Panc1 (cell line): ENCODE data around the gene SPATA32. TPM values are rescaled to one million over a fixed set of nuclear protein-coding genes. Genes with fewer than 3 reads are reported as not detected.

Source experiments
- ATAC-seq: fragments of 200-7000 bp; cut with Tn5 transposase; 2 replicates; pipeline ENCODE4 v1.9.1; 2020; ENCODE audit warnings: mild to moderate bottlenecking, moderate library complexity
- BruUV-seq: library from RNA; stranded (reverse); fragments of 400-500 nt; replicated peaks from 2 replicates; lab custom pipeline; 2021; lab: Mats Ljungman, UMichigan
- CTCF ChIA-PET: fragments of 300-600 bp; sonication (Branson Sonifier 250); formaldehyde crosslinking; loops from one replicate; lab custom pipeline; 2022; ENCODE audit warnings: antibody characterized with exemption; lab: Charles Lee
- POLR2A ChIA-PET: fragments of 300-600 bp; sonication (Branson Sonifier 250); formaldehyde crosslinking; loops from one replicate; lab custom pipeline; 2022; ENCODE audit warnings: antibody characterized with exemption; lab: Charles Lee
- DNase-seq: peaks from one replicate; pipeline ENCODE4 v3.0.0-alpha.2; 2010; ENCODE audit warnings: low read depth, low spot score
- H3K27ac ChIP-seq: 2 replicates; pipeline ENCODE4 v1.5.1; 2011; ENCODE audit warnings: mild to moderate bottlenecking, low read length, inconsistent platforms
- H3K27me3 ChIP-seq: fragments of 200-500 bp; sonication (Bioruptor generic); 2 replicates; pipeline ENCODE4 v1.6.0; 2014; ENCODE audit warnings: low read length, inconsistent platforms; ENCODE audit not compliant: control insufficient read depth, insufficient read depth
- H3K36me3 ChIP-seq: fragments of 200-500 bp; sonication (Bioruptor generic); 2 replicates; pipeline ENCODE4 v1.5.1; 2014; ENCODE audit warnings: inconsistent platforms, mild to moderate bottlenecking, low read length, moderate library complexity; ENCODE audit not compliant: control insufficient read depth, insufficient read depth
- H3K4me1 ChIP-seq: 2 replicates; pipeline ENCODE4 v1.5.1; 2011; ENCODE audit warnings: inconsistent platforms, mild to moderate bottlenecking, low read length, moderate library complexity; ENCODE audit not compliant: control insufficient read depth, insufficient read depth
- H3K4me3 ChIP-seq, 2 experiments: 2 replicates each; pipeline ENCODE4 v1.5.1; 2011 to 2012; ENCODE audit warnings: low read depth in 2 of 2, low read length in 2 of 2, mild to moderate bottlenecking in 2 of 2, inconsistent platforms in 1 of 2, moderate library complexity in 1 of 2
- H3K9me3 ChIP-seq: fragments of 200-500 bp; sonication (Bioruptor generic); 2 replicates; pipeline ENCODE4 v1.5.1; 2014; ENCODE audit warnings: low read depth, mild to moderate bottlenecking, inconsistent platforms, low read length, moderate library complexity; ENCODE audit not compliant: control insufficient read depth, insufficient read depth
- POLR2AphosphoS5 ChIP-seq: IDR thresholded peaks from 2 replicates; pipeline ENCODE4 v1.6.1; 2012; ENCODE audit warnings: mild to moderate bottlenecking, low read depth, low read length, moderate library complexity
- REST ChIP-seq, 2 experiments: IDR thresholded peaks; 2 replicates each; pipeline ENCODE4 v1.6.1; 2011 to 2012; ENCODE audit warnings: low read depth in 2 of 2, control low read depth in 1 of 2, low read length in 1 of 2, mild to moderate bottlenecking in 1 of 2, moderate library complexity in 1 of 2; ENCODE audit not compliant: insufficient read depth in 1 of 2
- SIN3A ChIP-seq: IDR thresholded peaks from 2 replicates; pipeline ENCODE4 v1.6.1; 2012; ENCODE audit warnings: low read depth, mild to moderate bottlenecking, low read length, moderate library complexity, borderline replicate concordance; ENCODE audit not compliant: insufficient read depth
- TCF7L2 ChIP-seq: IDR thresholded peaks from 2 replicates; pipeline ENCODE4 v1.6.1; 2011; ENCODE audit warnings: mild to moderate bottlenecking, low read depth, low read length, inconsistent platforms
- in situ Hi-C: cut with HindIII; loops from 2 replicates; pipeline ENCODE4 v1.10.0; 2016; ENCODE audit warnings: low sequenced_read_pairs, low pct_unique_long_range_greater_than_20kb
- intact Hi-C: fragments of 100-400 bp; cut with micrococcal nuclease; formaldehyde crosslinking; loops from one replicate; pipeline ENCODE4 v1.10.0; 2022; ENCODE audit not compliant: unreplicated experiment
- total RNA-seq: library from RNA; stranded (reverse); gene quantifications from one replicate; pipeline ENCODE4 v1.2.1, GENCODE V29; 2021; ENCODE audit not compliant: unreplicated experiment
- TF ChIP-seq, protein P1 (sequence below): fragments of 450-650 bp; IDR thresholded peaks from 2 replicates; pipeline ENCODE4 v1.5.1; 2017; ENCODE audit warnings: mild to moderate bottlenecking

SPATA32 gene
- total RNA-seq, 1 experiment from 2014 or later, result 0.26 TPM

GRCh38 chr17:45266372-45266926 lies 4.6 kb upstream of the SPATA32 start:
- H3K4me1 ChIP-seq, result peaks cover 70% of the 10 kb centered on the region
- DNase-seq (no peak), ATAC-seq (no peak)
- in situ Hi-C loops (no loop called here), intact Hi-C loops (no loop called here)
- no peaks in the 10 kb centered on the region for H3K27me3 ChIP-seq
- TF ChIP-seq REST (IDR thresholded peaks at IDR 0.05; ENCODE audit: insufficient read depth in 1 of 2, low read depth in 2 of 2, low read length in 1 of 2) (no peak), TCF7L2 (no peak), SIN3A (no peak), POLR2AphosphoS5 (no peak)
- POLR2A ChIA-PET, result no interaction called here
- CTCF ChIA-PET, result interaction anchor here (1.3 kb wide), 1 partner anchor 10 kb away, joined by 4 read pairs; no protein-coding TSS in a partner anchor
- peaks cover 10% of the 10 kb centered on the region for H3K36me3 ChIP-seq
- H3K9me3 ChIP-seq, result no peaks in the 10 kb centered on the region
- H3K27ac ChIP-seq, result peak overlapping the region; percentile 69
- BruUV-seq, result no TSS peak
- H3K4me3 ChIP-seq, result no peak overlapping the region

DNA sequence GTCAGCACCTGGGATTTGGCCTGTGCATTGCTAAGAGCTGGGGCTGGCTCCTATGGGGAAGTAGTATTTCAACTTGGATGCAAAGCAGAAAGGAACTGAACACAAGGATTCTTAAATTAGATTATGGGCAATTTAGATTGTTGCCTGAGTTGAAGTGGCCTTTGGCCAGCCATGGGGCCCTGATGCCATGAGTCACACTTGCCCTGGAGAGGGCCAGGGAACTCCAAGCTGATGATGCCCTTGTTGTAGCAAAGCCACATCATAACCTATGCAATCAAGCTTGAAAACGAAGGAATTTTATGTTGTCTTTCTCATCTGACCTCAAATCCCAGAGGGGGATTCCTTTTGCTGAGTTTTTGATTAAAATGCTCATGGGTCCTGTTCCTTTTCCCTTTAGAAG lies 3.9 kb upstream of the SPATA32 start:
- ChIA-PET CTCF (interaction anchor here (1.3 kb wide), 1 partner anchor 11 kb away, joined by 4 read pairs; no protein-coding TSS in a partner anchor), POLR2A (interaction anchor here (0.6 kb wide), 1 partner anchor 9 kb away, joined by 6 read pairs; no protein-coding TSS in a partner anchor)
- in situ Hi-C loops (no loop called here), intact Hi-C loops (no loop called here)
- no peaks in the 10 kb centered on the region for H3K9me3 ChIP-seq
- H3K4me3 ChIP-seq, result no peak overlapping the region
- H3K36me3 ChIP-seq, result peaks cover 10% of the 10 kb centered on the region
- H3K27me3 ChIP-seq, result no peaks in the 10 kb centered on the region
- peak overlapping the region; percentile 63 for H3K27ac ChIP-seq
- no peak for TF ChIP-seq REST (IDR thresholded peaks at IDR 0.05; ENCODE audit: insufficient read depth in 1 of 2, low read depth in 2 of 2, low read length in 1 of 2)
- no peak for TF ChIP-seq POLR2AphosphoS5
- no peak for TF ChIP-seq SIN3A
- no peak for TF ChIP-seq TCF7L2
- TF ChIP-seq, protein P1, sequence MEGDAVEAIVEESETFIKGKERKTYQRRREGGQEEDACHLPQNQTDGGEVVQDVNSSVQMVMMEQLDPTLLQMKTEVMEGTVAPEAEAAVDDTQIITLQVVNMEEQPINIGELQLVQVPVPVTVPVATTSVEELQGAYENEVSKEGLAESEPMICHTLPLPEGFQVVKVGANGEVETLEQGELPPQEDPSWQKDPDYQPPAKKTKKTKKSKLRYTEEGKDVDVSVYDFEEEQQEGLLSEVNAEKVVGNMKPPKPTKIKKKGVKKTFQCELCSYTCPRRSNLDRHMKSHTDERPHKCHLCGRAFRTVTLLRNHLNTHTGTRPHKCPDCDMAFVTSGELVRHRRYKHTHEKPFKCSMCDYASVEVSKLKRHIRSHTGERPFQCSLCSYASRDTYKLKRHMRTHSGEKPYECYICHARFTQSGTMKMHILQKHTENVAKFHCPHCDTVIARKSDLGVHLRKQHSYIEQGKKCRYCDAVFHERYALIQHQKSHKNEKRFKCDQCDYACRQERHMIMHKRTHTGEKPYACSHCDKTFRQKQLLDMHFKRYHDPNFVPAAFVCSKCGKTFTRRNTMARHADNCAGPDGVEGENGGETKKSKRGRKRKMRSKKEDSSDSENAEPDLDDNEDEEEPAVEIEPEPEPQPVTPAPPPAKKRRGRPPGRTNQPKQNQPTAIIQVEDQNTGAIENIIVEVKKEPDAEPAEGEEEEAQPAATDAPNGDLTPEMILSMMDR, result no peak
- H3K4me1 ChIP-seq, result peaks cover 73% of the 10 kb centered on the region
- DNase-seq (no peak), ATAC-seq (no peak)
- no TSS peak for BruUV-seq
